Astrocyte (in vitro differentiated cells and primary cell): ENCODE data around the gene STRAP. TPM values are rescaled to one million over a fixed set of nuclear protein-coding genes. Genes with fewer than 3 reads are reported as not detected.

ENCODE experiments used
- DNase-seq: peaks from one replicate; pipeline ENCODE4 v3.0.0-alpha.2; 2010; ENCODE audit warnings: low read depth
- FAIRE-seq: peaks from 2 replicates; lab custom pipeline; 2011; peaks lifted over from hg19 to GRCh38; lab: Jason Lieb, UNC
- H2AFZ ChIP-seq: 2 replicates; pipeline ENCODE4 v1.6.0; 2012; ENCODE audit warnings: low read depth, low read length, inconsistent platforms
- H3K27ac ChIP-seq: 2 replicates; pipeline ENCODE4 v1.5.1; 2011; ENCODE audit warnings: low read depth, low read length, inconsistent platforms
- H3K27me3 ChIP-seq: 2 replicates; pipeline ENCODE4 v1.6.0; 2011; ENCODE audit warnings: low read length, inconsistent platforms; ENCODE audit not compliant: insufficient read depth
- H3K36me3 ChIP-seq: 2 replicates; pipeline ENCODE4 v1.5.1; 2011; ENCODE audit warnings: low read length, inconsistent platforms; ENCODE audit not compliant: insufficient read depth
- H3K4me1 ChIP-seq: 2 replicates; pipeline ENCODE4 v1.5.1; 2011; ENCODE audit warnings: low read length, inconsistent platforms; ENCODE audit not compliant: insufficient read depth
- H3K4me2 ChIP-seq: 2 replicates; pipeline ENCODE4 v1.6.0; 2012; ENCODE audit warnings: low read length, inconsistent platforms
- H3K4me3 ChIP-seq: 2 replicates; pipeline ENCODE4 v1.5.1; 2011; ENCODE audit warnings: low read depth, mild to moderate bottlenecking, low read length, inconsistent platforms; ENCODE audit not compliant: insufficient read depth
- H3K79me2 ChIP-seq: 2 replicates; pipeline ENCODE4 v1.6.0; 2012; ENCODE audit warnings: mild to moderate bottlenecking, low read length, inconsistent platforms; ENCODE audit not compliant: insufficient read depth
- H3K9ac ChIP-seq: 2 replicates; pipeline ENCODE4 v1.6.0; 2012; ENCODE audit warnings: mild to moderate bottlenecking, low read length, inconsistent platforms
- H3K9me3 ChIP-seq: 2 replicates; pipeline ENCODE4 v1.5.1; 2012; ENCODE audit warnings: low read depth, mild to moderate bottlenecking, low read length, inconsistent platforms; ENCODE audit not compliant: insufficient read depth
- H4K20me1 ChIP-seq: 2 replicates; pipeline ENCODE4 v1.6.0; 2012; ENCODE audit warnings: low read length, inconsistent platforms; ENCODE audit not compliant: insufficient read depth
- H3K27ac Mint-ChIP-seq: one replicate; pipeline ENCODE4 v1.8.0; 2021; ENCODE audit warnings: mild to moderate bottlenecking, mixed read lengths; ENCODE audit not compliant: unreplicated experiment
- H3K27me3 Mint-ChIP-seq: one replicate; pipeline ENCODE4 v1.8.0; 2021; ENCODE audit warnings: low read depth, mixed read lengths; ENCODE audit not compliant: unreplicated experiment
- H3K36me3 Mint-ChIP-seq: one replicate; pipeline ENCODE4 v1.8.0; 2021; ENCODE audit warnings: low read depth, mixed read lengths; ENCODE audit not compliant: unreplicated experiment
- H3K4me1 Mint-ChIP-seq: one replicate; pipeline ENCODE4 v1.8.0; 2021; ENCODE audit warnings: low read depth, mixed read lengths; ENCODE audit not compliant: unreplicated experiment
- H3K4me3 Mint-ChIP-seq: one replicate; pipeline ENCODE4 v1.8.0; 2021; ENCODE audit warnings: mild to moderate bottlenecking, moderate library complexity, mixed read lengths; ENCODE audit not compliant: unreplicated experiment
- H3K9me3 Mint-ChIP-seq: one replicate; pipeline ENCODE4 v1.8.0; 2021; ENCODE audit warnings: mild to moderate bottlenecking, mixed read lengths; ENCODE audit not compliant: unreplicated experiment
- EZH2 ChIP-seq: IDR thresholded peaks from 2 replicates; pipeline ENCODE4 v1.6.1; 2012; ENCODE audit warnings: mild to moderate bottlenecking, low read length, inconsistent platforms; ENCODE audit not compliant: insufficient read depth
- total RNA-seq: library from RNA; stranded (reverse); gene quantifications from 2 replicates; pipeline ENCODE4 v1.2.1, GENCODE V29; 2021
- TF ChIP-seq, protein P1 (sequence below): IDR thresholded peaks from 2 replicates; pipeline ENCODE4 v1.5.1; 2011; ENCODE audit warnings: low read depth, mild to moderate bottlenecking, inconsistent platforms, low read length, moderate library complexity; ENCODE audit not compliant: insufficient read depth

The STRAP gene
- total RNA-seq, 1 donor from 2014 or later: 241 TPM

DNA sequence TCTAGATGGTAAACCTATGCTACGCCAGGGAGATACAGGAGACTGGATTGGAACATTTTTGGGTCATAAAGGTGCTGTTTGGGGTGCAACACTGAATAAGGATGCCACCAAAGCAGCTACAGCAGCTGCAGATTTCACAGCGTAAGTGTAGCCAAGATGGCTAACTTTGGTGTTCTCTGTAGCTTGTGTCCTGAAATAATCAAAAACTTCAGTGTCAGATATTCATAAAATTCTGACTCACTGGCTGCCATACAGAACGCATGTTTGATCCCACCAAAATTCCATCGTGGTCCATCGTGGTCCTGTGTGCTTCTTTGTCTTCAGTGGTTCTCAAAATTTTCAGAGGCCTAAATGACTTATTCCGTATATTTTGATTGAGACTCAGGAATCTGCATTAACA is 1.3 kb downstream of the STRAP start:
- H3K36me3 Mint-ChIP-seq: peaks cover 7% of the 10 kb centered on the region
- H3K27ac Mint-ChIP-seq: peak overlapping the region; percentile 97
- Histone ChIP-seq H3K27ac (peak overlapping the region; percentile 98), H3K36me3 (peaks cover 17% of the 10 kb centered on the region), H3K4me2 (peak overlapping the region; percentile 94), H3K79me2 (peaks cover 64% of the 10 kb centered on the region), H3K9ac (peak overlapping the region; percentile 100), H3K9me3 (no peaks in the 10 kb centered on the region), H3K4me3 (peak overlapping the region; percentile 95), H3K27me3 (no peaks in the 10 kb centered on the region), H2AFZ (no peak overlapping the region), H4K20me1 (peaks cover 62% of the 10 kb centered on the region), H3K4me1 (peaks cover 25% of the 10 kb centered on the region)
- TF ChIP-seq EZH2: no peak
- TF ChIP-seq, protein P1, sequence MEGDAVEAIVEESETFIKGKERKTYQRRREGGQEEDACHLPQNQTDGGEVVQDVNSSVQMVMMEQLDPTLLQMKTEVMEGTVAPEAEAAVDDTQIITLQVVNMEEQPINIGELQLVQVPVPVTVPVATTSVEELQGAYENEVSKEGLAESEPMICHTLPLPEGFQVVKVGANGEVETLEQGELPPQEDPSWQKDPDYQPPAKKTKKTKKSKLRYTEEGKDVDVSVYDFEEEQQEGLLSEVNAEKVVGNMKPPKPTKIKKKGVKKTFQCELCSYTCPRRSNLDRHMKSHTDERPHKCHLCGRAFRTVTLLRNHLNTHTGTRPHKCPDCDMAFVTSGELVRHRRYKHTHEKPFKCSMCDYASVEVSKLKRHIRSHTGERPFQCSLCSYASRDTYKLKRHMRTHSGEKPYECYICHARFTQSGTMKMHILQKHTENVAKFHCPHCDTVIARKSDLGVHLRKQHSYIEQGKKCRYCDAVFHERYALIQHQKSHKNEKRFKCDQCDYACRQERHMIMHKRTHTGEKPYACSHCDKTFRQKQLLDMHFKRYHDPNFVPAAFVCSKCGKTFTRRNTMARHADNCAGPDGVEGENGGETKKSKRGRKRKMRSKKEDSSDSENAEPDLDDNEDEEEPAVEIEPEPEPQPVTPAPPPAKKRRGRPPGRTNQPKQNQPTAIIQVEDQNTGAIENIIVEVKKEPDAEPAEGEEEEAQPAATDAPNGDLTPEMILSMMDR: no peak
- H3K4me3 Mint-ChIP-seq: peak overlapping the region; percentile 99
- DNase-seq: no peak
- FAIRE-seq: no peak
- no peaks in the 10 kb centered on the region for H3K9me3 Mint-ChIP-seq
- no peaks in the 10 kb centered on the region for H3K27me3 Mint-ChIP-seq
- peaks cover 32% of the 10 kb centered on the region for H3K4me1 Mint-ChIP-seq

DNA sequence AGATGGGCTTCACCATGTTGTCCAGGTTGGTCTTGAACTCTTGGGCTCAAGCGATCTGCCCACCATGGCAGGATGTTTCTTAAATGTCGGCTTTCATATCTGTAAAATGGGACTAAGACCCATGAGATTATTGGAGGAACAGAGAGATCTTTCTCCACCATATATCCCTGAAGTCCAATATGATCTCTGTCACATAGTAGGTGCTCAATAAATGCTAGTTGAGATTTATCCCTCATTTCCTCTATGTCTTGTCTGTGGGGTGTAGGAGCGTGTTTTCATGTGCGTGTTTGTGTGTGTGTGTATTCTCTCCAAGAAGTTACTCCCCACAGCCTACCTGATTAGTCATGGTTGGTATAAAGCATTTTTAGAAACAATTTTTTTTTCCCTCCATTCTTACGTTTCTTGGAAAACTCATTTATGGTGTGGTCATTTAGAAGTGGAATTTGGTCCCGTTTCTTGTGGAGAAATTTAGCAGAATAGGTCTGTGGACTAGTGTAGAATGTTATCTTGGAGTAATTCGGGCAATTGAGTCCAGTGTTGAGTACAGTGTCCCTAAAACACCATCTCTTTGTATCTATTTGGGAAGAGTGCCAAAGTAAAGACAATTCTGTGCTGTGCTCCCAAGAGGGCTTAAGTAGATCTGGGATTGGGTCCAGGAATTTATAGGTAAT is 4.3 kb downstream of the STRAP start:
- Histone ChIP-seq H3K27me3 (no peaks in the 10 kb centered on the region), H2AFZ (no peak overlapping the region), H3K4me1 (peaks cover 25% of the 10 kb centered on the region), H3K36me3 (peaks cover 24% of the 10 kb centered on the region), H3K79me2 (peaks cover 90% of the 10 kb centered on the region), H3K4me2 (peak overlapping the region; percentile 65), H3K27ac (no peak overlapping the region), H3K4me3 (peak overlapping the region; percentile 4), H3K9ac (no peak overlapping the region), H4K20me1 (peaks cover 78% of the 10 kb centered on the region), H3K9me3 (no peaks in the 10 kb centered on the region)
- H3K27me3 Mint-ChIP-seq: no peaks in the 10 kb centered on the region
- DNase-seq: peak; percentile 48
- peak overlapping the region; percentile 70 for H3K4me3 Mint-ChIP-seq
- H3K36me3 Mint-ChIP-seq: peaks cover 7% of the 10 kb centered on the region
- peaks cover 26% of the 10 kb centered on the region for H3K4me1 Mint-ChIP-seq
- H3K27ac Mint-ChIP-seq: peak overlapping the region; percentile 49
- FAIRE-seq: no peak
- no peak for TF ChIP-seq EZH2
- no peaks in the 10 kb centered on the region for H3K9me3 Mint-ChIP-seq

DNA sequence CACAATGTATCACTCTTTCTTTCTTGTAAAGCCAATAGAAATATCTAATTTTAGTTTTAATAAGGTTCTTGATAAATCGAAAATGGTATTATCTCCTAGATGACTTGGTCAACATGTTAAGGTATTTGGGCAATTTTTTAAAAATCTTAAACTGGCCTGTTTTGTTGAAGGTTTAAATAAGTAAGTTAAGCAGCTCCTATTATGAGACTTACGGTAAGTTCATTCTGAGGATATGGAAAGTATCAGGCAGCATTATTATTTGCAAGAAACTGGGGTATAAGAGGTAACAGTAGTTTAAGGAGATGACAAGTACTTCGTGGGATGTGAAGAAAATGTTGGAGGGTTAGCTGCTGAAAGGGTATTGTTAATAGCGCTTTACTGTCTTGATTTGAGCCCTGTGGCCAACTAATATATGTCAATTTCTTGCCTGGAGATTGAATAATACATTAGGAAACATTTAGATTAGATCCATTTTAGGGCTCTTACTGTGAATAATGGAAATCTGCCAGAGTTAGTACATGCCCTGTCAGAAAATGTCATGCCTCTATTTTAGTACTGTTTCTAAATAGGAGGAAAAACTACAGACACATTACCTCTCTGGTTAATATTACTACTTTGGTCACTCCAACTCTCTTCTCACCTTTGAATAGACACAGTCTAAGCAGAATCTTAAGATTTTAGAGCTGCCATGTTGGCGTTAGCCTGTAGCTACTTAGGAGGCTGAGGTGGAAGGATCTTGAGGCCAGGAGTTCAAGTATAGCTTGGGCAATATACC is 5.0 kb downstream of the STRAP start:
- Mint-ChIP-seq H3K36me3 (peaks cover 7% of the 10 kb centered on the region), H3K27me3 (no peaks in the 10 kb centered on the region), H3K9me3 (no peaks in the 10 kb centered on the region), H3K4me1 (peaks cover 26% of the 10 kb centered on the region), H3K27ac (no peak overlapping the region), H3K4me3 (peak overlapping the region; percentile 70)
- H3K79me2 ChIP-seq: peaks cover 95% of the 10 kb centered on the region
- peaks cover 25% of the 10 kb centered on the region for H3K4me1 ChIP-seq
- H3K27me3 ChIP-seq: no peaks in the 10 kb centered on the region
- peak overlapping the region; percentile 5 for H3K4me3 ChIP-seq
- TF ChIP-seq, protein P1: no peak
- TF ChIP-seq EZH2: no peak
- no peak for DNase-seq
- H3K9me3 ChIP-seq: no peaks in the 10 kb centered on the region
- H3K4me2 ChIP-seq: peak overlapping the region; percentile 65
- H3K27ac ChIP-seq: no peak overlapping the region
- H3K9ac ChIP-seq: peak overlapping the region; percentile 3
- FAIRE-seq: no peak
- H3K36me3 ChIP-seq: peaks cover 24% of the 10 kb centered on the region
- peaks cover 84% of the 10 kb centered on the region for H4K20me1 ChIP-seq
- H2AFZ ChIP-seq: no peak overlapping the region
